ENCODE data around the gene KLHL41. TPM values are rescaled to one million over a fixed set of nuclear protein-coding genes. Genes with fewer than 3 reads are reported as not detected.
A peak's percentile ranks its signal among the peaks of the same experiment; 100 is the strongest.

The KLHL41 gene
- 0.07 TPM in 1 of 2 replicates, not detected in the other for total RNA-seq (2014; rRNA removed; shearing (Covaris generic); ENCODE audit: low replicate concordance)

- DNase-seq, result no peak
- no peak within 1 kb of the TSS for H3K4me2 ChIP-seq (ENCODE audit: low read depth, low read length, poor library complexity, severe bottlenecking)
- no peak within 1 kb of the TSS for H3K9ac ChIP-seq (ENCODE audit: low read length)
Measured at GRCh38 chr2:169509298-169509885, at the start of gene KLHL41. Gene KLHL41, plus strand, starts transcription at chr2:169509702. Its CDS starts 77 bp downstream, at chr2:169509779.

GRCh38 chr2:169461143-169461542 lies 48.4 kb upstream of the KLHL41 start:
- no peak for DNase-seq
- no peaks in the 10 kb centered on the region for H3K27me3 ChIP-seq (ENCODE audit: low read length)
- H3K9ac ChIP-seq (ENCODE audit: low read length), result no peak overlapping the region
- no peak overlapping the region for H3K4me3 ChIP-seq (ENCODE audit: low read length)
- H4K20me1 ChIP-seq (ENCODE audit: insufficient read depth, low read depth, low read length), result no peaks in the 10 kb centered on the region
- no peaks in the 10 kb centered on the region for H3K9me3 ChIP-seq (ENCODE audit: low read length)
- no peaks in the 10 kb centered on the region for H3K36me3 ChIP-seq (ENCODE audit: insufficient read depth, low read length)
- H2AFZ ChIP-seq (ENCODE audit: low read length), result no peak overlapping the region
- no peaks in the 10 kb centered on the region for H3K79me2 ChIP-seq (ENCODE audit: low read length)
- no peak overlapping the region for H3K27ac ChIP-seq (ENCODE audit: low read length)
- no peaks in the 10 kb centered on the region; the same call in 1 of the 2 replicates for H3K4me1 ChIP-seq (ENCODE audit: low read length)
- no peaks in the 10 kb centered on the region for H3K9me2 ChIP-seq (replicated peaks; ENCODE audit: insufficient read depth, low read length)
- no peak overlapping the region for H3K4me2 ChIP-seq (ENCODE audit: low read depth, low read length, poor library complexity, severe bottlenecking)

More at GRCh38 chr2:169509298-169509885, at the start of gene KLHL41:
- H3K4me3 ChIP-seq (ENCODE audit: low read length), result no peak within 1 kb of the TSS
- H3K27ac ChIP-seq (ENCODE audit: low read length), result no peak within 1 kb of the TSS
- H3K79me2 ChIP-seq (ENCODE audit: low read length), result no peaks in the 10 kb centered on the region
- peaks cover 14% of the 10 kb centered on the region for H3K4me1 ChIP-seq (ENCODE audit: low read length)
- H3K27me3 ChIP-seq (ENCODE audit: low read length), result no peaks in the 10 kb centered on the region
- H3K9me2 ChIP-seq (replicated peaks; ENCODE audit: insufficient read depth, low read length), result no peaks in the 10 kb centered on the region
- H4K20me1 ChIP-seq (ENCODE audit: insufficient read depth, low read depth, low read length), result no peaks in the 10 kb centered on the region
- H3K36me3 ChIP-seq (ENCODE audit: insufficient read depth, low read length), result no peaks in the 10 kb centered on the region
- H3K9me3 ChIP-seq (ENCODE audit: low read length), result no peaks in the 10 kb centered on the region
- H2AFZ ChIP-seq (ENCODE audit: low read length), result no peak within 1 kb of the TSS

- no peak overlapping the region for H3K9ac ChIP-seq (ENCODE audit: low read length)
- no peak overlapping the region for H3K4me3 ChIP-seq (ENCODE audit: low read length)
- H3K4me2 ChIP-seq (ENCODE audit: low read depth, low read length, poor library complexity, severe bottlenecking), result no peak overlapping the region
- no peaks in the 10 kb centered on the region for H3K9me2 ChIP-seq (replicated peaks; ENCODE audit: insufficient read depth, low read length)
- no peaks in the 10 kb centered on the region for H4K20me1 ChIP-seq (ENCODE audit: insufficient read depth, low read depth, low read length)
- H3K9me3 ChIP-seq (ENCODE audit: low read length), result no peaks in the 10 kb centered on the region
- DNase-seq, result no peak
- no peaks in the 10 kb centered on the region for H3K79me2 ChIP-seq (ENCODE audit: low read length)
- no peaks in the 10 kb centered on the region; the same call in 1 of the 2 replicates for H3K4me1 ChIP-seq (ENCODE audit: low read length)
- peak overlapping the region; percentile 29; the same call in 1 of the 2 replicates for H2AFZ ChIP-seq (ENCODE audit: low read length)
- H3K27me3 ChIP-seq (ENCODE audit: low read length), result no peaks in the 10 kb centered on the region
- no peak overlapping the region for H3K27ac ChIP-seq (ENCODE audit: low read length)
- no peaks in the 10 kb centered on the region for H3K36me3 ChIP-seq (ENCODE audit: insufficient read depth, low read length)
Measured at GRCh38 chr2:169462896-169463695, 46.4 kb upstream of the KLHL41 start.

GRCh38 chr2:169464466-169464865 lies 45.0 kb upstream of the KLHL41 start:
- Histone ChIP-seq H3K4me1 (ENCODE audit: low read length) (no peaks in the 10 kb centered on the region), H3K9ac (ENCODE audit: low read length) (no peak overlapping the region), H3K9me3 (ENCODE audit: low read length) (no peaks in the 10 kb centered on the region), H3K79me2 (ENCODE audit: low read length) (no peaks in the 10 kb centered on the region), H2AFZ (ENCODE audit: low read length) (no peak overlapping the region), H3K4me2 (ENCODE audit: low read depth, low read length, poor library complexity, severe bottlenecking) (no peak overlapping the region), H3K36me3 (ENCODE audit: insufficient read depth, low read length) (no peaks in the 10 kb centered on the region), H3K27me3 (ENCODE audit: low read length) (no peaks in the 10 kb centered on the region), H3K27ac (ENCODE audit: low read length) (no peak overlapping the region), H3K9me2 (replicated peaks; ENCODE audit: insufficient read depth, low read length) (no peaks in the 10 kb centered on the region), H4K20me1 (ENCODE audit: insufficient read depth, low read depth, low read length) (no peaks in the 10 kb centered on the region), H3K4me3 (ENCODE audit: low read length) (no peak overlapping the region)
- DNase-seq, result no peak

- Histone ChIP-seq H3K27ac (ENCODE audit: low read length) (no peak overlapping the region), H3K36me3 (ENCODE audit: insufficient read depth, low read length) (no peaks in the 10 kb centered on the region), H3K4me1 (ENCODE audit: low read length) (no peaks in the 10 kb centered on the region), H3K9me2 (replicated peaks; ENCODE audit: insufficient read depth, low read length) (no peaks in the 10 kb centered on the region), H3K79me2 (ENCODE audit: low read length) (no peaks in the 10 kb centered on the region), H3K4me3 (ENCODE audit: low read length) (no peak overlapping the region), H3K9ac (ENCODE audit: low read length) (no peak overlapping the region), H4K20me1 (ENCODE audit: insufficient read depth, low read depth, low read length) (no peaks in the 10 kb centered on the region), H3K27me3 (ENCODE audit: low read length) (no peaks in the 10 kb centered on the region), H2AFZ (ENCODE audit: low read length) (no peak overlapping the region), H3K9me3 (ENCODE audit: low read length) (no peaks in the 10 kb centered on the region), H3K4me2 (ENCODE audit: low read depth, low read length, poor library complexity, severe bottlenecking) (no peak overlapping the region)
- no peak for DNase-seq
Measured at GRCh38 chr2:169464882-169465281, 44.6 kb upstream of the KLHL41 start.

- no peaks in the 10 kb centered on the region for H3K79me2 ChIP-seq (ENCODE audit: low read length)
- no peaks in the 10 kb centered on the region for H4K20me1 ChIP-seq (ENCODE audit: insufficient read depth, low read depth, low read length)
- H3K4me1 ChIP-seq (ENCODE audit: low read length), result no peaks in the 10 kb centered on the region
- DNase-seq, result peak; percentile 29
- H3K4me2 ChIP-seq (ENCODE audit: low read depth, low read length, poor library complexity, severe bottlenecking), result no peak overlapping the region
- H3K27ac ChIP-seq (ENCODE audit: low read length), result no peak overlapping the region
- no peaks in the 10 kb centered on the region for H3K9me3 ChIP-seq (ENCODE audit: low read length)
- H3K9ac ChIP-seq (ENCODE audit: low read length), result no peak overlapping the region
- H3K4me3 ChIP-seq (ENCODE audit: low read length), result no peak overlapping the region
- H3K9me2 ChIP-seq (replicated peaks; ENCODE audit: insufficient read depth, low read length), result no peaks in the 10 kb centered on the region
- H3K27me3 ChIP-seq (ENCODE audit: low read length), result no peaks in the 10 kb centered on the region
- H2AFZ ChIP-seq (ENCODE audit: low read length), result no peak overlapping the region
- no peaks in the 10 kb centered on the region for H3K36me3 ChIP-seq (ENCODE audit: insufficient read depth, low read length)
Measured at GRCh38 chr2:169468841-169469240, 40.7 kb upstream of the KLHL41 start.

GRCh38 chr2:169469952-169470572 lies 39.4 kb upstream of the KLHL41 start:
- Histone ChIP-seq H3K9ac (ENCODE audit: low read length) (no peak overlapping the region), H3K36me3 (ENCODE audit: insufficient read depth, low read length) (no peaks in the 10 kb centered on the region), H3K4me1 (ENCODE audit: low read length) (no peaks in the 10 kb centered on the region), H3K9me3 (ENCODE audit: low read length) (no peaks in the 10 kb centered on the region), H3K27ac (ENCODE audit: low read length) (no peak overlapping the region), H3K27me3 (ENCODE audit: low read length) (no peaks in the 10 kb centered on the region), H3K79me2 (ENCODE audit: low read length) (no peaks in the 10 kb centered on the region), H3K4me2 (ENCODE audit: low read depth, low read length, poor library complexity, severe bottlenecking) (no peak overlapping the region), H4K20me1 (ENCODE audit: insufficient read depth, low read depth, low read length) (no peaks in the 10 kb centered on the region), H3K9me2 (replicated peaks; ENCODE audit: insufficient read depth, low read length) (no peaks in the 10 kb centered on the region), H3K4me3 (ENCODE audit: low read length) (no peak overlapping the region), H2AFZ (ENCODE audit: low read length) (no peak overlapping the region)
- DNase-seq, result no peak

GRCh38 chr2:169472249-169472648 lies 37.3 kb upstream of the KLHL41 start:
- Histone ChIP-seq H3K4me3 (ENCODE audit: low read length) (no peak overlapping the region), H3K4me2 (ENCODE audit: low read depth, low read length, poor library complexity, severe bottlenecking) (no peak overlapping the region), H3K36me3 (ENCODE audit: insufficient read depth, low read length) (no peaks in the 10 kb centered on the region), H4K20me1 (ENCODE audit: insufficient read depth, low read depth, low read length) (no peaks in the 10 kb centered on the region), H3K9me2 (replicated peaks; ENCODE audit: insufficient read depth, low read length) (no peaks in the 10 kb centered on the region), H2AFZ (ENCODE audit: low read length) (no peak overlapping the region), H3K4me1 (ENCODE audit: low read length) (no peaks in the 10 kb centered on the region), H3K79me2 (ENCODE audit: low read length) (no peaks in the 10 kb centered on the region), H3K27me3 (ENCODE audit: low read length) (no peaks in the 10 kb centered on the region), H3K9ac (ENCODE audit: low read length) (no peak overlapping the region), H3K9me3 (ENCODE audit: low read length) (no peaks in the 10 kb centered on the region), H3K27ac (ENCODE audit: low read length) (no peak overlapping the region)
- no peak for DNase-seq

Measured in Karpas-422 (cell line).